Hepatic stellate cell (primary cell): ENCODE measurements around the gene SMIM12.

Source experiments
- DNase-seq: peaks from one replicate; pipeline ENCODE4 v3.0.0; 2011; ENCODE audit warnings: low spot score

Gene SMIM12

GRCh38 chr1:34872133-34872503 is 12.6 kb upstream of the SMIM12 start:
- DNase-seq, result no peak

DNA sequence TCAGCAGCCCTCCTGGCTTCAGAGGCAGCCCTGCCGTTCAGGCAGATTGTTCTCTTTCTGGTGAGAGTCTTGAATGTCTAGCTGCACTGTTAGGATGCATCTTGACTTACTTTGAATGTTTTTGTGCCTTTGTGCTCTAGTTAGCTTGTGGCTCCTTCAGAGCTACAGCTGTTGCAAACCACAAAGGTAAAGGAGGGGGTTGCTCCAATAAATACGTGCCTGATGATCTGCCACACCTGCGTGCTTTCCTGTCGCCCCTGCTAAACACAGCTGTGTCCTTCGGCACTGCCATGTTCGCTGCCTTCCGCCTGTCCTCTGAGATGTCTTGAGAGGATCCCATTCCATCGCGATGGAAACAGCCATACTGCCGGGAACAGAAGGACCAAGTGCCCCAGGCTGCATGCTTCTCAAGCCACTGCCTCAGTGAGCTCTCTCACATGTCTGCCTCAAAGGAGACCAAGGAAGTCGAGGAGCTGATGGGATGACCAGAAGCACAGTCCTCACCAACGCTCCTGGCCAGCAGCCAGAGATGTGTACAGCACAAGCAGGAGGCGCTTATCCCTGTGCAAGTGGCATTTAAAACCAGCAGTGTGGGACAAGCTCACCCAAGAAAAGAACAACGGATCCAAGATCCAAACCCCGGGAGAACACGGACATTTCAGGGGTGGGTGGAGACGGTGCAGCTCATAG is 12.0 kb upstream of the SMIM12 start:
- no peak for DNase-seq

- DNase-seq, result no peak
These were observed 10.8 kb upstream of the SMIM12 start for GRCh38 chr1:34870395-34870794.

DNA sequence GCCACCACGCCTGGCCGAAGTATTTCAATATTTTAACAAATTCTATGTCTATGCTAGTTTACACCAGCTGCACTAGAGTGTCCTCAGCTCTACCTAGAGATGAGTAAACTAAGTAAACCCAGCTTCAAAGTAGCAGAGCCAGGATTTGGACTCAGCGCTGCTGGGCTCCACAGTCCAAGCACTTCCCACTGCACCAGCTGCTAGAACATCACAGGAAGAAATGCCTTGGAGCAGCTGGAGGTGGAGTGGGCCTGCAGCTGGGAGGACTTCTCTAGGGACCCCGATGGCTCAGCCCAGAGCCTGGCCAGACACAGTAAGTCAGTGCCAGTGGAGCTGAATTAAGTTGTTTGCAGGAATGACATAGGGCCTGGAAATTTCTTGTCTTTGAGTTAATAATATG is 10.2 kb upstream of the SMIM12 start:
- no peak for DNase-seq

DNA sequence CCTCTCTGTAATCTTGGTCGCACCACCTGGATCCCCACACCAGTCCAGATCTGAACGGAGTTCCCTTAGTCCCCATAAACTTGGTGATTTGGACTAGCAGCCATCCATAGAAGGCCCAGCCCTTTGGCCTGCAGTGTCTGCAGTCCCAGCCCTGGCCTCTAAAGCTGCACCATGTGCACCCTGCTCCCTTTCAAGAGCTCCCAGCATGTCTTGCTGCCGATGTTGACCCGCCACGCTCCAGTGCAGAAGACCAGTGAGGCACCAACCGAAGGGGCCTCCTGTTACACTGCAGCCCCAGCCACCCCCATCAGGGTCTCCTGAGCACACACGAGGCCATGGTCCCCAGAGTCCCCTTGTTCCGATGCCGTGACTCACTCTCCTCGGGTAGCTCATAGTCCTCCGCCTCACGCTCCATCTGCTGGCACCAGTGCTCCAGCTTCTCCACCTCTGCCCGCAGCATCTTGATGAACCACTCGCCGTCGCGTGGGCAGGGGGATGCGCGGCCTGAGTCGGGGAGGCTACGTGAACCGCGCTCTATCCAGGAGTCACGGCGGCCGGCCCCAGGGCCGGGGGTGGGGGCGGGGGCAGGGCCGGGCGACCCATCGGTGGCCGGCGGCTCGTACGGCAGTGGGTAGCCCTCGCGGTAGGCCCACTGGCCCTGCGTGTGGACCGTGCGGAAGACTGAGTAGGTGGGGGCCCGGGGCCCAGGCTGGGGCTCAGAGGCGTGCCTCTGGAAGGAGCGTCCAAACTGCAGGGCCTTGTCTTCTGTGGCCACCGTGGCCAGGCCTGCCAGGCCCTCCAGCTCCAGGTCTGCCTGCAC is 8.9 kb upstream of the SMIM12 start:
- DNase-seq, result no peak

DNA sequence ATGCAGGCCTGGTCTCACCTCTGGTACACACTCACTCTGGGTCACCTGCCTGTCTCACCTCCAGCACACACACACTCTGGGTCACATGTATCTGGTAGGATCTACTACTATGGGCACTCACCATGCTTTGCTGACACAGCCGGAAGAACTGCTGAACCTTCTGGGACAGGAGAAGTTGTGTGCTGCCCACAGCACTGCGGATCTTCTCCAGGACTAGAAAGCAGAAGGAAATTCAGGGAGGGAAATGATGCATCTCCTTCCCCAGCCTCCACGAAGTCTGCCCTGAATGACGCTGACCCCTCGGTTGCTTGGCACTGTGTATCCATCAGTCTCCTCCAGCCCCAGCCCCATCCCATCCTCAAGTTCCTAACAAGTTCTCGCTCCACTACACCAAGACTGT is 7.9 kb upstream of the SMIM12 start:
- DNase-seq, result no peak

- no peak for DNase-seq
These were observed 7.2 kb upstream of the SMIM12 start for GRCh38 chr1:34866762-34867109.

DNA sequence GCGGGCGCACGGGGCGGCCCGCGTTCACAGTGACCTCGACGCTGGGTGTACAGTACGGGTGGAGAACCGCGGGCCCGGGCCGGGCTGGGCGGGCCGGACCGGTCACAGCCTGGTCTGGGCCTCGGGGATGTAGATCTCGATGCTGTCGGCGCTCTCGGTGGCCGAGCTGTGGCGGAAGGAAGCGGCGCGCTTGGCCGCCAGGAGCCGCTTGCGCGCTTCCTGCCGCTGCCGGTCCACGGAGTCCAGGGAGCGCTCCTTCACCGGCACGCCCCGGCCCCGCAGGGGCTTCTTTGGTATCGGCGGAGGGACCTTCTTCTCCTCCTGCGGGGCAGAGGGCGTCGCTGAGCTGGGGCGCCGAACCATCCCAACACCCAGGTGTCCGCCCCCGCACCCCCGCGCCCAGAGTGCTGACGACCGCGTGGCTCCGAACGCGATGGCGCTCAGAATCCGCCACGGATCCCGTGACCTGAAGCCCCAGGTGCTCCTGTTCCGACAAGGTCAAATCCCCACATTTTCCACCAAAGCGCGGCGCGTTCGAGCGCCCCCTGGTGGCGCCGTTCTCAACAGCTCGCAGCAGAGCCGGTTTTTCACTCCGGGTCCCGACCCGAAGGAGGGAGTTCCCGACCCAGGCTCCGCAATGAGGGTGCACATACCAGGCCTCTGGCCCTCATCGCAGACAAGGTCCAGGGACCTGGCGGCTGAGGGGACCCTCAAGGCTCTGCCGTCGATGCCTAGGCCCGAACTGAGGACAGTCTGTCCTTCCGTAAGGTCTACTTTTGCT is 6.6 kb upstream of the SMIM12 start:
- DNase-seq, result peak; percentile 82

GRCh38 chr1:34865573-34865972 is 6.0 kb upstream of the SMIM12 start:
- DNase-seq, result no peak

GRCh38 chr1:34864759-34865158 is 5.2 kb upstream of the SMIM12 start:
- no peak for DNase-seq

- DNase-seq, result no peak
These were observed 4.0 kb upstream of the SMIM12 start for GRCh38 chr1:34863501-34863900.

DNA sequence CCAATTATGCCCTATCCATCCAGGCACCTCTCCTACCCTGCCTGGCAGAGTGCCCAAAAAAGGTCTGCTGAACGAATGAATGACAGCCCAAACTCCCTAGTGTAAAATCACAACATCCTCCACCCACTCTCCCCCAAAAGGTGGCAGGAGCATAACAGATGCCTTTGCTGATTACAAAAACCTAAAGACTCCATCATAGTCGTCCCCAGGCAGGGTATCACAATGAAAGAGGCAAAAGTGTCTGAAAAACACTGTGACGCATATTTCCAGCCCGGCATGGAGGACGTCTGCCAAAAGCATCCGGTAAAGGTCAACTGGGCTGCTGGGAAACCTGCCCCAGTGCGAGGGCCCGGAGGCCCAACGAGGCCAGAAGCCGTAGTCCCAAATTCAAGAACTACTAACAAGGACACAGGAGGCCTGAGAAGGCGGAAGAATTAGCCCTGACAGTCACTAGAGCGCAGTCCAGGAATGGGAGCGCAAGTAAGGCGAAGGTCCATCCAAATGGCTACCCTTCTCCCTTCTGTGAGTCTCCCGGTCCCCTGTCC is 576 bp downstream of the SMIM12 start:
- DNase-seq, result peak; percentile 62

- no peak for DNase-seq
These were observed 2.9 kb downstream of the SMIM12 start for GRCh38 chr1:34856697-34857096.

DNA sequence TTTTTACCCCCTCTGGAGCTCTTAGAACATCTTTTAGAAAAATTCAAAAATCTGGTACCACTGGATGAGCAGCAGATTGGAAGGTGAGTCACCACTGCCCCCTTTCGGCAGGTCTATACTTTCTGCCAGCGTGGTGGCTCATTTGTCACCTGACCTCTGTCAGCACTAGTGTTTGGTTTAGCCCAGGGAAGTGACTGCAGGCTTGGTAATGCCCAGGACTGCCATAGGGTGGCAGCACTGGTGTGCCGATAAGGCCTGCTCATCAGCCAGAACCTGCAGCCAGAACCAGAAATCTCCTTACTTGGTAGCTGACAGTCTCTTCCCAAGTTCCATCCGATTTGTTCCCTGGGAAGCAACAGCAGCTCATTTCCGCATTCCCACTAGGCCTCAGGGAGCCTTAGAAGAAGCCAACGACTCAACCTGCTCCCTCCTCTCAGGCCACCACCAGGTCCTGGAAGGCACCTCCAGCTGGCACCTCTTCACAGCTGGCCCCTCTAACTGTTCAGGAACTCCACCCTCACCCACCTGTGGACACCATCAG is 6.8 kb downstream of the SMIM12 start:
- peak; percentile 93 for DNase-seq

- DNase-seq, result peak; percentile 55
These were observed 8.0 kb downstream of the SMIM12 start for GRCh38 chr1:34851431-34852105.

DNA sequence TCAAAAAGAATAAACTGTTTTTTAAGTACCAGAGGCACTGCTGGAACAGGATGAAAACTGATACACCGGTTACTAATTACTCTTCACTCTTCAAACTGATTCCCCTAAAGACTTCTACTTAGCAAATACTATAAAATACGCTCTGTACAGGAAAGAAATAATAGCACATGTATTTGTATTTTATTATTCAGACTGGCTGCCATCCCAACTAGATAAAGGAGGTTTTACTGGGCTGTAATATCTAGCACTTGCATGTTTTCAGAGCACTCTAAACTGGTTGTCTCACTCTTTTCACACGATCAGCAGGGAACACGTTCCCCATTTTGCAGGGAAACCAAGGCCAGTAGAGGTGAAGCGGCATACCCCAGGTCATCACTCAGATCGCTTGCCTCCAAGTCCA is 9.2 kb downstream of the SMIM12 start:
- no peak for DNase-seq

- no peak for DNase-seq
These were observed 12.5 kb downstream of the SMIM12 start for GRCh38 chr1:34847094-34847493.

DNA sequence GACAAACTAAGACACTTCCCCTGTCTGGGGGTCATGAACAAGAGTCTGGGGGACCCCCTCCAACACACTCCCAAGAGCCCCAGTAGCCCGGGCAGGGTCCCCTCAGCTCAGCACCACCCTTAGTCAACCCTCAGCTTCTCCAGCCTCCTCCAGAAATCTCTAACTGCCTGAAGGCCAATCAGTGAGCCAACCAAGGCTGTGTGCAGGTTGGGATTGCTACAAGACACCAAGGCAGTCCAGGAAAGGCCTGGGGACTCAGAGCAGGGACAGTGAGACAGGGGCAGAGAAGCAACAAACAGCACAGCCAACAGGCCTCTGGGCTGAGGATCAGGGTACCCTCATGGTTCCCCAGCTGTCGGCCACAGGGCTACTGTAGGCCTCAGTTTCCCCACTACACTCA is 13.3 kb downstream of the SMIM12 start:
- no peak for DNase-seq

DNA sequence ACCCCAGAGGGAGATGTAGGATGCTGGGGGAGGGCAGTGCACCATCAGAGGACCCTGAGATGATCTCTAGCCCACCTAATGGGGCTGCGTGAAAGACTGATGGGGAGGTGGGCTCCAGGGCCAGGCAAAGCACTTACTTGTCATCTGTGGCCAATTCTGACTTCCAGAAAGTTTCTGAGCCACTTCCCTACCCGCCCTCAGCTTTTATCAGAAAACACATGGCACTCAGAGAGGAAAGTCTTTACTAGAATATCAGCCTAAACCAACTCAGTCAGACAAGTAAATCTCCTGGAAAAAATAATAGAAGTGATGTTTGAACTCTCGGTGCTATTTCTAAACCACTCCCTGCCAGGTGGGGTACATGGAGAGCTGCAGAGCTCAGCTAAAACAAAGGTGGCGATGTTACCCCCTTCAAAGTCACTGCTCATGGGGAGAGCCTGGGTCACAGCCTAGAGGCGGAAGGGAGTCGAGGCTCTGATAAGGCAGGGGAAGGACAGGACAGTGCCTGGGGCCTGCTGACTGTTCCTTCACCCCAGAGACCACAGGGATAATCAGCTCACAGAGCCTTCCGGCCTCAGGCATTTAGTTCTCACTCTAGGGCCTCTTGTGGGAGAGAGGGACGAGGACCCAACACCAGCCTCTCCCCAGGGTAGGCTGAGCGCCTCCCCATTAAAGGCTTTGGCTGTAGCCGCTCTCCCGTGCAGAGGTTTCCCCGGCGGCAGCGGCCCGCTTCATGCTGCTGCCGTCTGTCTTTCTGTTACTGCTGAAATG is 14.2 kb downstream of the SMIM12 start:
- no peak for DNase-seq

DNA sequence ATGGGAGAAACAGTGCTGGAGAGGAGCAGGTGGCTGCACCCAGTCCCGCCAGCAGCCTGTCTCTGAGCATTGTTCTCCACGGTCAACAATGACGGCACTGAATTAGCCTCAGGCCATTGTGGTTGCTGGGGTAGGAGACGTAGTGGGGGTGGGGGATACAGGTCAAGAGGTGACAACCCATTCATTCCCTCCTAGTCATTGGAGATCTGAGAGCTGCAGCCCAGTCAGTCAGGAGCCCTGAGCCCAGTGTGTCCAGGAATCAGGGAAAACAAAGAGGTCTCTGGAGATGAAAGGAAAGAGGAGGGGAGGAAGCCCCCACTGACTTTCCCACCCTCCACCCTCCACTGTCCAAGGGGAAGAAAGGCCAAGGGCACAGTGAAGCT is 15.3 kb downstream of the SMIM12 start:
- DNase-seq, result no peak
